Common myeloid progenitor, CD34-positive (primary cell): Measurements from ENCODE around the gene SPATA13.

ENCODE experiments used
- CTCF ChIA-PET: fragments of 350-600 bp; sonication (Branson Sonifier 250); formaldehyde crosslinking; loops from one replicate; lab custom pipeline; 2021; ENCODE audit warnings: antibody characterized with exemption; lab: Charles Lee
- POLR2A ChIA-PET: fragments of 350-600 bp; sonication (Branson Sonifier 250); formaldehyde crosslinking; loops from one replicate; lab custom pipeline; 2021; ENCODE audit warnings: antibody characterized with exemption; lab: Charles Lee
- DNase-seq, 3 donors: peaks; one replicate each; pipeline versions ENCODE4 v3.0.0 to v3.0.0-alpha.2; 2013
- H3K27ac ChIP-seq, 2 experiments: 1 replicate in 1 of 2; 2 replicates in 1 of 2; pipeline ENCODE4 v1.7.0; 2013; ENCODE audit warnings: inconsistent platforms in 2 of 2, low read length in 2 of 2, mild to moderate bottlenecking in 2 of 2, low read depth in 1 of 2, moderate library complexity in 1 of 2; ENCODE audit not compliant: severe bottlenecking in 2 of 2, insufficient read depth in 1 of 2, poor library complexity in 1 of 2
- H3K27me3 ChIP-seq, 5 experiments: replicated peaks in 2 of 5; 1 replicate in 3 of 5; 2 replicates in 2 of 5; pipeline versions ENCODE4 v1.6.1 to v1.7.0; 2013; ENCODE audit warnings: low read length in 4 of 5, mild to moderate bottlenecking in 2 of 5, moderate library complexity in 2 of 5, inconsistent platforms in 1 of 5; ENCODE audit not compliant: insufficient read depth in 5 of 5, control insufficient read depth in 4 of 5
- H3K36me3 ChIP-seq, 4 experiments: 1 replicate in 2 of 4; 2 replicates in 2 of 4; pipeline versions ENCODE4 v1.6.1 to v1.7.0; 2013; ENCODE audit warnings: low read length in 3 of 4, control low read depth in 1 of 4, mild to moderate bottlenecking in 1 of 4; ENCODE audit not compliant: control insufficient read depth in 4 of 4, insufficient read depth in 4 of 4
- H3K4me1 ChIP-seq, 4 experiments: 1 replicate in 3 of 4; 2 replicates in 1 of 4; pipeline versions ENCODE4 v1.6.1 to v1.7.1; 2013; ENCODE audit warnings: low read length in 3 of 4, mild to moderate bottlenecking in 3 of 4, control low read depth in 1 of 4, inconsistent platforms in 1 of 4, moderate library complexity in 1 of 4; ENCODE audit not compliant: control insufficient read depth in 4 of 4, insufficient read depth in 4 of 4; ENCODE audit errors: control extremely low read depth in 1 of 4
- H3K4me3 ChIP-seq, 7 experiments: 1 replicate in 4 of 7; 2 replicates in 3 of 7; pipeline versions ENCODE4 v1.5.1 to v1.7.0; 2013; ENCODE audit warnings: mild to moderate bottlenecking in 7 of 7, low read length in 6 of 7, moderate library complexity in 6 of 7, inconsistent platforms in 2 of 7, low read depth in 2 of 7, control low read depth in 1 of 7; ENCODE audit not compliant: insufficient read depth in 4 of 7, control insufficient read depth in 1 of 7; ENCODE audit errors: extremely low read depth in 1 of 7
- H3K9me3 ChIP-seq, 5 experiments: 1 replicate in 4 of 5; 2 replicates in 1 of 5; pipeline versions ENCODE4 v1.6.1 to v1.7.1; 2013; ENCODE audit warnings: low read length in 4 of 5, mild to moderate bottlenecking in 2 of 5, inconsistent platforms in 1 of 5, low read depth in 1 of 5, moderate library complexity in 1 of 5; ENCODE audit not compliant: control insufficient read depth in 4 of 5, insufficient read depth in 2 of 5; ENCODE audit errors: control extremely low read depth in 1 of 5
- WGBS: methylation state at CpG from one replicate; pipeline ENCODE4 v1.1.5; 2013; ENCODE audit not compliant: insufficient coverage; 5-methylcytosine and 5-hydroxymethylcytosine counted together

The SPATA13 gene

DNA sequence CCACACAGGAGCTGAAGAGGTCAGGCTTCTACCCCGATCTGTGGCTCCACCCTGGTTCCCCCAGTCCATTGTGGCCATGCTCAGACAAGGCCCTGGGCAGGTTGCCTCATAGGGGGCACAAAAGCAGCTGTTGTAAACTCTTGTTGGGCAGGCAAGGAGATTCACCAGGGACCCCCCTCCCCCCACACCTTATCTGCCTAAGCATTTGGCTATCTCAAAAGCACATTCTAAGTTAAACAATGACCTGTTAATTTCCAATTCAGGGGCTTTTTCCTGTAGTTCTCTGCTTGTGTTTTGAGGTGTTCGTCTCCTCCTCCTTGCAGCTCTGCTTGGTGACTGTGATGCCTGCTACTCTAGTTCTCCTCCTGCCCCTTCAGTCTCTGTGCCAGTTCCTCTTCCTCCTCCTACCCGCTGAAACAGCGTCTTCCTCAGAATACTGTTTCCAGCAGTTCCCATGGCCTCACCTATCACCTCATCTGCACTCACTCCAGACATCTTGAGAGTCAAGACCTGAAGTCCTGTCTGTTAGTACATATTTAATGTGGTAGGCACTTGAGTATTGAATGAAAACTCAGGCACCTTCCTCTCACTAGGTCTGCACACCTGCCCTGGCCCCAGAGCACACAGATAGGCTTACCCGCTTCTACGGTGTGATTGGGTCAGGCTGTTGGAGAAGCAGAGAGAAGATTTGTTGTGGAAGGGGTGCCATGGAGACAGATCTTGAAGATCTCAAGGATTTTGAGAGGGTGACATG, 31.7 kb downstream of the SPATA13 start:
- POLR2A ChIA-PET, result no interaction called here
- CTCF ChIA-PET, result no interaction called here
- peak overlapping the region in 1 of 7 experiments; percentile 16 for H3K4me3 ChIP-seq
- H3K4me1 ChIP-seq, result peaks cover 0 to 18% (median 9%) of the 10 kb centered on the region in 4 experiments
- peaks cover 0 to 7% (median 2%) of the 10 kb centered on the region in 5 experiments for H3K9me3 ChIP-seq
- H3K27me3 ChIP-seq, result no peaks in the 10 kb centered on the region
- 60% methylated on average over 3 of the region's 6 CpGs for WGBS
- DNase-seq, result peak; percentile 22 to 79 (median 74)
- H3K36me3 ChIP-seq, result no peaks in the 10 kb centered on the region
- no peak overlapping the region for H3K27ac ChIP-seq

DNA sequence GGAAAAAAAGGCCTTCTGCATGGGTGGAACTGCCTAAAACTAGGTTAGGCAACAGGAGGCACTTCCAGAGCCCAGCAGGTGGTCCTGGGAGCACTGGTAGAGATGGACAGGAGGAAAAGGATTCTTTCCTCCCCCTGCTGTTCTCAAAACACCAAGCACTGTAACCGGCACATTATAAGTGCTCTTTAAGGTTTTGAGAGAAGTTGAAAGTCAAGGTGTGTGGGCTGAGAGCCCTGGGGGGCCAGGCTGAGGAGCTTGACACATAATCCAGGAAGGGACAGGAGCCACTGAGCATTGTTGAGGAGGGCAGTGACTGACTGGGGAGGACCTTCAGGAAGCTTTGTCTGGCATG, 32.3 kb downstream of the SPATA13 start:
- Histone ChIP-seq H3K4me3 (no peak overlapping the region), H3K36me3 (no peaks in the 10 kb centered on the region), H3K9me3 (peaks cover 0 to 7% (median 2%) of the 10 kb centered on the region in 5 experiments), H3K27me3 (no peaks in the 10 kb centered on the region), H3K27ac (no peak overlapping the region), H3K4me1 (peaks cover 0 to 18% (median 9%) of the 10 kb centered on the region in 4 experiments)
- ChIA-PET POLR2A (no interaction called here), CTCF (interaction anchor here (0.9 to 2.1 kb wide), 5 partner anchors 11 to 139 kb away, joined by 3 to 5 read pairs (median 4); partner anchors contain the start of gene SPATA13)
- no peak for DNase-seq
- WGBS, result no CpG with 5 or more reads among the region's 1 CpG

DNA sequence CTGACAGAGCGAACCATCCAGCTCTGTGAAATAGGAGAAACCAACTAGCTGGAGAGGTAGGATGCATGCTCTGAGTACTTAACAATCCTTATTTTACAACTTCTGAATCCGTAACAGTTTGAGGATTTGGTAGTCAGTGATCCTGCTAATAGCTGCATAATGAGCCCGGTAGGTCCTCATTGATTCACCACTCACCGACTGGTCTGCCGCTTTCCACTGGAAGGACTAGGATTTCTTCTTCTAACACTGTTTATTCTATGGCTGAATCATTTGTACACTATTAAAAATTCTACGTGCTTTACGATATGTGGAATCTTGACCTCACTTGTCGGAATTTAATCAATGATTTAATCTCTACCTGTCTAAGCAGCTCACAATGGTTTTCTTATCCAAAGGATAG, 33.9 kb downstream of the SPATA13 start:
- POLR2A ChIA-PET, result no interaction called here

DNA sequence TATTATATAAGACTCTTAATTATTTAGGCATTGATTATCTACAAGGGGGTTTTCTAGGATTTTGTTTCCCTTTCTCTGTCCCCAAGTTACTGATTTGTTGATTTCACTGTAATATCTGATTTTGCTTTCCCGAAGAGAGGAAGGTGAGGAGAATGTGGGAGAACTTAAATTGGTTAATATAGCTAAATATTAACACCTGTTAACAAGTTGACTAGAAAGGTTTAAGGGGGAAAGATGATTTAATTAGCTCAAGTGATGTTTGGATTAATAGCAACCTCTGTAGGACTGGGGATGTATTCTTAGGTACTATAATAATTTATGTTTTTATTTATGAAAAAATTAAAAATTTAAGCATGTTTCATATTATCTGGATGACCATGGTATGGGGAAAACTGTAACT, 35.1 kb downstream of the SPATA13 start:
- no peak overlapping the region for H3K27ac ChIP-seq
- H3K4me1 ChIP-seq, result peaks cover 0 to 18% (median 9%) of the 10 kb centered on the region in 4 experiments
- H3K27me3 ChIP-seq, result no peaks in the 10 kb centered on the region
- H3K9me3 ChIP-seq, result no peaks in the 10 kb centered on the region
- no peaks in the 10 kb centered on the region for H3K36me3 ChIP-seq
- ChIA-PET CTCF (interaction anchor here (2.5 kb wide), 1 partner anchor 142 kb away, joined by 9 read pairs; no protein-coding TSS in a partner anchor), POLR2A (no interaction called here)
- DNase-seq, result no peak
- H3K4me3 ChIP-seq, result no peak overlapping the region
- WGBS, result no CpG with 5 or more reads among the region's 1 CpG

More for the DNA sequence above, 33.9 kb downstream of the SPATA13 start:
- Histone ChIP-seq H3K9me3 (no peaks in the 10 kb centered on the region), H3K27ac (no peak overlapping the region), H3K4me1 (peaks cover 0 to 18% (median 9%) of the 10 kb centered on the region in 4 experiments), H3K27me3 (no peaks in the 10 kb centered on the region), H3K4me3 (no peak overlapping the region), H3K36me3 (no peaks in the 10 kb centered on the region)
- WGBS, result 100% methylated on average over 4 of the region's 8 CpGs
- no peak for DNase-seq
- CTCF ChIA-PET, result interaction anchor here (0.8 to 2.1 kb wide), 5 partner anchors 9 to 140 kb away, joined by 3 to 5 read pairs (median 4); no protein-coding TSS in a partner anchor

DNA sequence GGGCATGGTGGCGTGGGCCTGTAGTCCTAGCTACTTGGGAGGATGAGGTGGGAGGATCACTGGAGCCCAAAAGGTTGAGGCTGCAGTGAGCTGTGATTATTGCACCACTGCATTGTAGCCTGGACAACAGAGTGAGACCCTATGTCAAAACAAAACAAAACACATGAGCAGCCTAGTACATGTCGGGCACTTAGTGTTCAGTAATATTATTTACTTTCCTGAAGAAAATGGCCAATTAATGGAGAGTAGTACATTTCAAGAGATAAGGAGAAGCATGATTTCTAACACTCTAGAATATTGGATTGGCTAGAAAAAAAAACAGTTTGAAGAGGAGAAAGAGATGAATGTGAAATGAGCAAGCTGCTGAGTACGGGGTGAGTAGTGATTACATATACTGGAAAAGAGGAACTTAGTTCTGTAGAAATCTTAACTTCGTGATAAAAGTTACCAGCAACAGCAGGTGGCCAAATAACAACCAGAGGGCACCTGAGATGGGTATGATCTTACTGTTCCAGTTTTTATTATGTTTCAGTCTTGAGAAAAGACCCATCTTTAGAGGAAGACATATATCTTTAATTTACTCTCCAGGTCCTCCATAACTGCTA, 36.2 kb downstream of the SPATA13 start:
- H3K4me3 ChIP-seq, result no peak overlapping the region
- WGBS, result 33% methylated on average over 3 of the region's 4 CpGs
- CTCF ChIA-PET, result interaction anchor here (2.5 kb wide), 1 partner anchor 143 kb away, joined by 9 read pairs; no protein-coding TSS in a partner anchor
- no peaks in the 10 kb centered on the region for H3K27me3 ChIP-seq
- POLR2A ChIA-PET, result no interaction called here
- peaks cover 0 to 17% (median 9%) of the 10 kb centered on the region in 4 experiments for H3K4me1 ChIP-seq
- no peak overlapping the region for H3K27ac ChIP-seq
- no peaks in the 10 kb centered on the region for H3K36me3 ChIP-seq
- no peaks in the 10 kb centered on the region for H3K9me3 ChIP-seq
- peak in 2 of 3 donors; percentile 56 to 77 for DNase-seq

DNA sequence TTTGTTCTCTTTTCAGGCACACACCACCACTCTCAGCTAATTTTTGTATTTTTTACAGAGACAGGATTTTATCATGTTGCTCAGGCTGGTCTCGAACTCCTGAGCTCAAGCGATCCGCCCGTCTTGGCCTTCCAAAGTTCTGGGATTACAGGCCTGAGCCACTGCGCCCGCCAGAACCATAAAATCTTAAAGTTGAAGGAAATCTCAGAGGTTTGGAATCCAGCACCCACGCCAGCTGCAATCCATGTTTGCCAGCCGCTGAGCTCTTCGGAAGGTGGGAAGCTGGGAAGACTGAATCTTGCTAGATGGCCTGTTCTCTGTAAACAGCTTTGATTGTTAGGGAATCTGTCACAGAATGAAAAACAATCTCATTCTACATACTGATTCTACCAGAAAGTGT, 38.5 kb downstream of the SPATA13 start:
- Histone ChIP-seq H3K4me1 (peaks cover 8 to 23% (median 17%) of the 10 kb centered on the region in 4 experiments), H3K27me3 (no peaks in the 10 kb centered on the region), H3K4me3 (no peak overlapping the region), H3K27ac (no peak overlapping the region), H3K36me3 (no peaks in the 10 kb centered on the region), H3K9me3 (no peaks in the 10 kb centered on the region)
- WGBS, result 100% methylated on average over 9 of the region's 9 CpGs
- ChIA-PET CTCF (interaction anchor here (0.6 to 2.3 kb wide), 6 partner anchors 10 to 509 kb away, joined by 3 to 6 read pairs (median 4); no protein-coding TSS in a partner anchor), POLR2A (no interaction called here)
- DNase-seq, result no peak
